Esophagus muscularis mucosa (tissue), 4 donors: ENCODE data around the gene LINC00237.
A peak's percentile ranks its signal among the peaks of the same experiment; 100 is the strongest.

Experiments used
- CTCF ChIP-seq, 3 experiments: fragments of 200-600 bp in 2 of 3; fragments of 450-650 bp in 1 of 3; sonication (generic) in 2 of 3; IDR thresholded peaks; one replicate each; pipeline ENCODE4 v1.5.1; 2017 to 2019; ENCODE audit warnings: antibody characterized with exemption in 3 of 3, mild to moderate bottlenecking in 2 of 3, moderate library complexity in 1 of 3
- EP300 ChIP-seq: sonication (generic); formaldehyde crosslinking; IDR thresholded peaks from one replicate; pipeline ENCODE4 v1.6.1; 2017; ENCODE audit warnings: antibody characterized with exemption
- POLR2A ChIP-seq: fragments of 450-650 bp; IDR thresholded peaks from one replicate; pipeline ENCODE4 v1.6.1; 2017; ENCODE audit warnings: antibody characterized with exemption, moderate library complexity, mild to moderate bottlenecking, low read depth

GRCh38 chr20:21048841-21049273 is 57.3 kb downstream of the LINC00237 start:
- TF ChIP-seq POLR2A, result no peak
- TF ChIP-seq CTCF (IDR thresholded peaks at IDR 0.05), result peak in 1 of 3 experiments; percentile 36
- no peak for TF ChIP-seq EP300
